ENCODE data around the gene CCS.
"Not testable (repeated sequence)": the region's sequence is repeated elsewhere in the genome, so short reads cannot be mapped to it uniquely, and the experiment has no call there.

Gene CCS, protein sequence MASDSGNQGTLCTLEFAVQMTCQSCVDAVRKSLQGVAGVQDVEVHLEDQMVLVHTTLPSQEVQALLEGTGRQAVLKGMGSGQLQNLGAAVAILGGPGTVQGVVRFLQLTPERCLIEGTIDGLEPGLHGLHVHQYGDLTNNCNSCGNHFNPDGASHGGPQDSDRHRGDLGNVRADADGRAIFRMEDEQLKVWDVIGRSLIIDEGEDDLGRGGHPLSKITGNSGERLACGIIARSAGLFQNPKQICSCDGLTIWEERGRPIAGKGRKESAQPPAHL

DNA sequence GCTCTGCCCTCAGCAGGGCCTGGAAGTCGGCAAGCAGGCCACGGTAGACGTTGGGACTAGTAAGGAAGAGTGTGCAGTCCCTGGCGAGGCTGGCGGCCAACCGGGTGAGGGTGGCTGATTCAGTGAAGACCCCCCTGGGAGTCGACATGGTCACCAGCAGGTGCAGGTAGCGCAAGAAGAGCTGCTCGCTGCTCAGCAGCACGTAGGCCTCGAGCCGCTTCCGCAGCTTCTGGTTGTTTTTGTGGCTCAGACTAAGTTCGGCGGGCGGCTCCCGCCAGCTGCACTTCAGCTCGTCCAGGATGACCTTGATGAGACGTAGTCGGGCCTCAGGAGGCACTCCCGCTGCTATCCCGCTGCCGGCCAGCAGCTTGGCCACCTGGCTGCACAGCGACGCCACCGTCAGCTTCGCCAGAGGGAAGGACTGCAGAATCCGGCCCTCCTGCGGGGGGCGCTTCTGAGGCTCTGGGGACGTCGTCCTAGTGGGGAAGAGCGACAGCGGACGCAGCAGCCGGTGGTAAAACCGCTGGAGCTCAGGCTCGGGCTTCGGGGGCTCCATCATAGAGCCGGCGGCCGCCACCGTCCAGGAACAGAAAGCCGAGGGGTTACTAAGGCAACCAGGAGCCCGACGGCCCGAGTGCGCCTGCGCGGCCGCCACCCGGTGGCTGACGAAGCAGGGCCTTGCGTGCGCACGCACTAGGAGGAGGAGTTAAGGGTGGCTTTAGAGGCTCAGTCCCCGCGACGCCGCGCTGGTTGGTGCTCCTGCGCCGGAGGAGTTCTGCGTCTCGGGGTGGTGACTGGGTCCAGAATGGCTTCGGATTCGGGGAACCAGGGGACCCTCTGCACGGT is at the start of gene CCS, which contains the start of gene CCDC87:
Gene CCS, plus strand, starts transcription at position 729 of the 846 bp plus-strand sequence. Its CDS starts 77 bp downstream, at position 806.
Gene CCDC87, minus strand, starts transcription at position 607 of the 846 bp plus-strand sequence. Its CDS starts 48 bp downstream, at position 559.
- peak; percentile 100 for DNase-seq (ENCODE audit: insufficient read length, low spot score)
- FAIRE-seq, result peak; percentile 75

GRCh38 chr11:66543263-66544107 is 49.5 kb upstream of the CCS start:
- DNase-seq (ENCODE audit: insufficient read length, low spot score) (no peak), FAIRE-seq (peak; percentile 90)

GRCh38 chr11:66544952-66545351 is 48.0 kb upstream of the CCS start:
- DNase-seq (ENCODE audit: insufficient read length, low spot score); FAIRE-seq: not testable (repeated sequence)

- FAIRE-seq, result peak; percentile 99
These were observed 47.2 kb upstream of the CCS start, which contains the start of gene ZDHHC24 for GRCh38 chr11:66545701-66546367. TSS of gene ZDHHC24 (minus strand) at chr11:66546048. CDS start at chr11:66546003, 45 bp downstream.

DNA sequence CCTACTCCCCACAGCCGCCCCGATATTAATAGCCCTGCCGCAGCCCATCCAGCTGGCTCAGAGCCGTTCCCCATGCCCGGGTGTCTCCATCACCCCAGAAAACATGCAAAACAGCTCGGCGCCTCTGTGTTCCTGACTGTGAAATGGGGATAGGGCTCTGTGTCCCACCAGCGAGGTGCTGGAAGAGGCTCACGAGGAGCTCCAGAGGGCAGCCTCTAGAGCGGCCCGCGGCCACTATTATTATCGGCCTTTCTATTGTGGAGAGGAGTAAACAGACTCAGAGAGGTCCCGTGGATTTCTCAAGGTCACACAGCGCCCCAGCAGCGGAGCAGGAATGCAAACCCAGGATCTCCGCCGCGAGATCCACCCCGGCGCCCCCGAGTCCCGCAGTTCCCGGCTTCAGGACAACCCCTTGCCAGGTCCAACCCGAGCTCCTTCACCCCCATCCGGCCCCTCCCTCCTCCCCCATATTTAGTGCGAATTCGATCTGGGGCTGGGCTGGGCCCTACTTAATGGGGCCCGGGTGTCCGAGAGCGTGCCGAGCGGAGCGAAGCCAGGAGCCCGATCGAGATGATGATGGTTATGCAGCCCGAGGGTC is 46.5 kb upstream of the CCS start, which contains the start of gene ACTN3:
Gene ACTN3, plus strand, starts transcription at position 536 of the 598 bp plus-strand sequence. Its CDS starts 35 bp downstream, at position 571.
- FAIRE-seq (no peak), DNase-seq (ENCODE audit: insufficient read length, low spot score) (no peak)

More at GRCh38 chr11:66545701-66546367, 47.2 kb upstream of the CCS start, which contains the start of gene ZDHHC24:
- peak; percentile 100 for DNase-seq (ENCODE audit: insufficient read length, low spot score)

DNA sequence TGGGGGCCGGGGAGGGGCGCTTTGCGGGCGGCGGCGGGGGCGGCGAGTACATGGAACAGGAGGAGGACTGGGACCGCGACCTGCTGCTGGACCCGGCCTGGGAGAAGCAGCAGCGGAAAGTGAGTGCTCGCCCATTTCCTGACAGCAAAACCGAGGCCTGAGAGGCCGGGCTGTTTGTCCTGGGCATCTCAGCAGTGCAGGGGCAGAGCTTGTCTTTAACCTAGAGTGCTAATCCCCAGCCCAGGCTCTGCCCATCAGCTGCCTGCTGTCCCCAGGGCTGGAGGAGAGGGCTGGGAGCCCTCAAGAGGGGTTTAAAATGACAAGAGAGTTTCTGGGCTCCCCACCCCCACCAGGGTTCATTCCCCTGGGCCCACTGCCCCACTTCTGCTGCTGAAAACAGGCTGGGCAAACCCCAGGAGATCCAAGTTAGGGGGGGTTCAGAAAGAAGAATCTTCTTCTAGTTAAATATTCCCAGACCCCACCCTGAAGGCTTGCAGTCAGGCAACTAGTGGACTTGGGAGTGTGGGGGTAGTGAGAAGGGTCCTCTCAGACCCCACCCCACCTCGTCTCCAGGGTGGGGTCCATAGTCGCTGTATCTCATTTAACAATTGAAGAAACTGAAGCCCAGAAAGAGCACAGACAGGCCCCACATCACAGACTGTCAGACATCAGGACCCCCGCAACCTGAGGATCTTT is 45.9 kb upstream of the CCS start:
- no peak for FAIRE-seq

GRCh38 chr11:66547662-66548009 is 45.3 kb upstream of the CCS start:
- FAIRE-seq (peak; percentile 75), DNase-seq (ENCODE audit: insufficient read length, low spot score) (no peak)

More for the DNA sequence above, 45.9 kb upstream of the CCS start:
- DNase-seq (ENCODE audit: insufficient read length, low spot score), result no peak

DNA sequence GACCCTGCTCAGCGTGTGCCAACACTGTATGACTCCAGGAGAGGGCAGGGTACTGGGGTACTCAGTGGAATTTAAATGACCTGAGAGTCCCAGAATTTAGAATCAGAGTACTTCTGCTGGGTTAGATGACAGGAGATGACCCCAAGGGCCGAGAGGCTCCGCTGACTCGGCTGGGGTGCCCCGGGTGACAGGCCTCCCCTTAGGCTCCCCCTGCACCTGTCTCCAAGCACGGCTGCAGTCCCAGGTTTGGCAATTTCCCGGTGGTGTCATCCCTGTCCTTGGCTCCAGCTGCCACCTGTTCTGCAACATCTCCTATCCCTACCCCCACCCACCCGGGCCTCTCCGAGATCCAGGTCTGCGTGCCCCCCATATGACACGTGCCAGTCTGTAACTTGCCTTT is 44.9 kb upstream of the CCS start:
- no peak for FAIRE-seq
- no peak for DNase-seq (ENCODE audit: insufficient read length, low spot score)

DNA sequence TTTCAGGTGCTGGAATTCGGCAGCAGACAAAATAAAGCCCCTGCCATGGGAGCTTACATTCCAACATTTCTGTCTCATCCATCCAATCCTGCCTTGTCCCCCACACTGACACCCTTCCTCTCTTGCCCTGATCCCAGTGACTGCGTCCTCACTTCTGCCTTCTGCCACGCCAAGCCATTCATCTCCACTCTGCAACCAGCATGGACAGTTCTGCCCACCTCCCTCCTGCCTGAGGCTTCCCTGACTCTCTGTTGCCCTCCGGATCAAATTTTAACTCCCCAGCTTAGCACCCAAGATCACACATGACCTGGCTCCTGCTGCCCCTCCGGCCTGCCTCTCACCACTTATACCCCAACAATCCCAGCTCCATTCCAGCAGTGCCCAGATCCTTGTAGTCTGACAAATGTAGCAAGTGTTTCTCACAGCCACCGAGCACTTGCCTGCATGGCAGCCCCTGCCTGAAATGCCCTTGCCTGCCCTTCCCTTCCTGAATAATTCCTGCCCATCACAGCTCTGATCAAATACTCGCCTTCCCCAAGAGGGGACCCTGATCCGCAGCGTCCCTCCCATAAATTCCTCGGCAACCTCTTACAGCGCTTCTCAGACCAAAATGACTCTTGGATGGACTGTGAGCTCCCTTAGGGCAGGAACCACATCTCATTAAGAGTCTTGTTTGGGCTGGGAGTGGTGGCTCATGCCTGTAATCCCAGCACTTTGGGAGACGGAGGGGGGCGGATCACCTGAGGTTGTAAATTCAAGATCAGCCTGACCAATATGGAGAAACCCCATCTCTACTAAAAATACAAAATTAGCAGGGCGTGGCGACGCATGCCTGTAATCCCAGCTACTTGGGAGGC is 44.0 kb upstream of the CCS start:
- DNase-seq (ENCODE audit: insufficient read length, low spot score), result no peak
- FAIRE-seq, result peak; percentile 74

DNA sequence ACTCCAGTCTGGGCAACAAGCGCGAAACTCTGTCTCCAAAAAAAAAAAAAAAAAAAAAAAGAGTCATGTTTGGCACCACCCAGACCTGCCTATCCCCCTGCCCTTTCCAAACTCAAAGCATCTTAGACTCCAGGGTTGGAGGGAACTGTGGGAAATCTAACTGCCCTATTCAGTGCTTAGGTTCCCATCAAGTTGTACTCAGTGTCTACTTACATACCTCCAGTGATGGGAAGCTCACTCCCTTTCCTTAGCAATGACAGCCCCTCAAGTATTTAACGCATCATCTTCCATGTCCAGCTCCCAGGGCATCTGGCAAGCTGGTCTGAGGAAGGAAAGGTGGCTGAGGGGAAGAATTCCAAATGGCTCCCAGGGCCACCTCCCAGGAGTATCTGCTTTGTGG is 43.3 kb upstream of the CCS start:
- DNase-seq (ENCODE audit: insufficient read length, low spot score), result no peak
- no peak for FAIRE-seq

- DNase-seq (ENCODE audit: insufficient read length, low spot score) (no peak), FAIRE-seq (no peak)
These were observed 42.1 kb upstream of the CCS start for GRCh38 chr11:66550887-66551286.

DNA sequence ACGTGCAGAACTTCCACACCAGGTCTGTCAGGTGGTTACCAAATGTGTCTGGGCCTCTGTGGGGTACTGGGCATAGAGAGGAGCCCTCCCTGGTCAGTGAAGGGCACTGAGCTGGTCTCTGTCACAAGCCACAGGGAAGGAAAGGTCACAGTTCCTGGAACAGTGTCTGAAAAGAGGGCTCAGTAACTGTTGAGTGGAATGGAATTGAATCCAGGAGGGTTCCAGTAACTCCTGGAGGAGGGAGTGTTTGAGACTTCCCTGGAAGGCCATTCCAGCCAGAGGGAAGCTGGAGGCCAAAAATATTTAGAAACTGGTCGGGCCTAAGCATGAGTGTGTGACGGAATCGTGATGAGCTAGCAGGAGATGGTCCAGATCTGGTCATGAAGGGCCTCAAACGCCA is 38.4 kb upstream of the CCS start:
- DNase-seq (ENCODE audit: insufficient read length, low spot score) (no peak), FAIRE-seq (no peak)

DNA sequence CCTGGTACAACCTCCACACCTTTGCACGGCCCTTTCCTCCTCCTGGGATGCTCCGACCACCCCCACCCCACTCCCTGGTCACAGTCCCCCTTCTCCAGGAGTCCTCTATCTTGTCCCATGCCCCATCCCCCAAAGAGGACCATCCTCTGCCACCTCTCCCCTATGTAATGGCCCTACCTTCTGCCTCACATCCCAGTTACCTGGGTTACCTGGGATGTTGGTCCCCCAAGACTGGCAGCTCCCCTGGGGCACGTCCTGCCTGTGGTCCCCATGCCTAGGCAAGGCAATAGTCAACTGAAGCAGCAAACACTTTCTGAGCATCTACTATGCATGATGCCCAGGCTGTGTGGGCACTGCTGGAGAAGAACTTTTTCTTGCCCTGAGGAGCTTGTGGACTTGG is 37.6 kb upstream of the CCS start:
- DNase-seq (ENCODE audit: insufficient read length, low spot score) (no peak), FAIRE-seq (peak; percentile 86)

GRCh38 chr11:66556086-66556485 is 36.9 kb upstream of the CCS start:
- FAIRE-seq (peak; percentile 16), DNase-seq (ENCODE audit: insufficient read length, low spot score) (no peak)

- no peak for FAIRE-seq
These were observed 35.2 kb upstream of the CCS start for GRCh38 chr11:66557733-66558326.

DNA sequence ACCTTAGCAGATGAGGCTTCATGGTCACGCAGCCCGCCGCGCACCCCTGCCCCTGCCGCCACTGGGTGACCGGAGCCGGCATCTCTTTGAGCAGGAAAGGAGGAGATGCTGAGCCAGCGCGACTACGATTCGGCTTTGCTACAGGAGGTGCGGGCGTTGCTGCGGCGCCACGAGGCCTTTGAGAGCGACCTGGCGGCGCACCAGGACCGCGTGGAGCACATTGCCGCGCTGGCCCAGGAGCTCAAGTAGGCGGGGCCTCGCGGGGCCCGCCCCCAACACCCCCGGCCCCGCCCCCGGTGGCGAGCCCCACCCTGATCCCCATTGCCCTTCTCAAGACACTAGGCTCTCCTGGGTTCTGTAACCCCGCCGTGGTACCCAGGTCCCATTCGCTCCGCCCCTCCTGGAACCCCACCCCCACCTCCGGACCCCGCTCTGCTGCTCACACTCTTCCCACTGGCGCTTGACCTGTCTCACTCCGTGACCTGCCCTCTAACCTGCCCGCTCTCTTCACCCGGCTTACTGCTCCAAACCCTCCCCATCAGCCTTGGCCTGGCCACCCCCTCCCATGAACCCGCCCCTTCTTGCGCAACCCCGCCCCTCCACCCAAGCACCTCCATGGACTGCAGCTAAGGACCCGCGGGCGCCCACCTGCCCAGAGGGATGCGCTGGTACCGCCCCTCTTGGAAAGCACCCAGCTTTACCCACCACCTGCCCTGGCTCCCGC is 33.7 kb upstream of the CCS start:
- FAIRE-seq (no peak), DNase-seq (ENCODE audit: insufficient read length, low spot score) (no peak)

More at GRCh38 chr11:66557733-66558326, 35.2 kb upstream of the CCS start:
- no peak for DNase-seq (ENCODE audit: insufficient read length, low spot score)
